CD14-positive monocyte (primary cell): ENCODE results near the gene MLLT10. TPM values are rescaled to one million over a fixed set of nuclear protein-coding genes. Genes with fewer than 3 reads are reported as not detected.

Experiments used
- DNase-seq, 3 donors: peaks; one replicate each; pipeline ENCODE4 v3.0.0-alpha.2; 2011 to 2022
- H2AFZ ChIP-seq: 2 replicates; pipeline ENCODE4 v1.6.0; 2012; ENCODE audit warnings: mild to moderate bottlenecking, low read depth, low read length, inconsistent platforms; ENCODE audit not compliant: insufficient read depth, poor library complexity, severe bottlenecking
- H3K27ac ChIP-seq, 2 donors: 1 replicate in 1 of 2; 2 replicates in 1 of 2; pipeline ENCODE4 v1.5.1; 2012 to 2013; ENCODE audit warnings: low read length in 2 of 2, control low read depth in 1 of 2, inconsistent platforms in 1 of 2, low read depth in 1 of 2, mild to moderate bottlenecking in 1 of 2
- H3K27me3 ChIP-seq, 2 donors: one replicate each; pipeline versions ENCODE4 v1.6.0 to v1.6.1; 2011 to 2013; ENCODE audit warnings: low read length in 2 of 2; ENCODE audit not compliant: control insufficient read depth in 2 of 2, insufficient read depth in 2 of 2
- H3K36me3 ChIP-seq, 2 donors: replicated peaks in 1 of 2; 1 replicate in 1 of 2; 2 replicates in 1 of 2; pipeline versions ENCODE4 v1.5.1 to v1.6.1; 2012 to 2013; ENCODE audit warnings: low read length in 2 of 2, control low read depth in 1 of 2, inconsistent platforms in 1 of 2, mild to moderate bottlenecking in 1 of 2; ENCODE audit not compliant: insufficient read depth in 2 of 2, control insufficient read depth in 1 of 2
- H3K4me1 ChIP-seq, 2 donors: 1 replicate in 1 of 2; 2 replicates in 1 of 2; pipeline versions ENCODE4 v1.5.1 to v1.6.1; 2012 to 2013; ENCODE audit warnings: low read length in 2 of 2, control low read depth in 1 of 2, inconsistent platforms in 1 of 2, mild to moderate bottlenecking in 1 of 2, moderate library complexity in 1 of 2; ENCODE audit not compliant: insufficient read depth in 2 of 2, control insufficient read depth in 1 of 2
- H3K4me2 ChIP-seq: replicated peaks from 2 replicates; pipeline ENCODE3; 2012; ENCODE audit warnings: low read length, moderate library complexity, mild to moderate bottlenecking; ENCODE audit not compliant: poor library complexity, severe bottlenecking; ENCODE audit errors: extremely low read depth
- H3K4me3 ChIP-seq, 3 experiments: fragments of 200-600 bp in 1 of 3; sonication (generic) in 1 of 3; replicated peaks in 1 of 3; 1 replicate in 2 of 3; 2 replicates in 1 of 3; pipeline ENCODE4 v1.5.1; 2011 to 2013; ENCODE audit warnings: low read length in 3 of 3, mild to moderate bottlenecking in 3 of 3, control low read depth in 2 of 3, low read depth in 2 of 3, inconsistent platforms in 1 of 3, moderate library complexity in 1 of 3
- H3K79me2 ChIP-seq: 2 replicates; pipeline ENCODE4 v1.6.0; 2012; ENCODE audit warnings: mild to moderate bottlenecking, control low read depth, inconsistent platforms, low read length, moderate library complexity; ENCODE audit not compliant: insufficient read depth
- H3K9ac ChIP-seq: 2 replicates; pipeline ENCODE4 v1.6.0; 2017; ENCODE audit warnings: low read length, mild to moderate bottlenecking; ENCODE audit not compliant: insufficient read depth, poor library complexity, severe bottlenecking
- H3K9me3 ChIP-seq, 2 donors: replicated peaks in 1 of 2; 1 replicate in 1 of 2; 2 replicates in 1 of 2; pipeline versions ENCODE4 v1.5.1 to v1.6.1; 2012 to 2013; ENCODE audit warnings: low read length in 2 of 2, control low read depth in 1 of 2; ENCODE audit not compliant: control insufficient read depth in 1 of 2, insufficient read depth in 1 of 2
- H4K20me1 ChIP-seq: 2 replicates; pipeline ENCODE4 v1.6.0; 2012; ENCODE audit warnings: mild to moderate bottlenecking, low read length, control low read depth, moderate library complexity; ENCODE audit not compliant: insufficient read depth
- H3K27ac Mint-ChIP-seq, 7 donors: one replicate each; pipeline ENCODE4 v1.8.0; 2020; ENCODE audit warnings: mild to moderate bottlenecking in 7 of 7, mixed read lengths in 7 of 7, moderate library complexity in 6 of 7, inconsistent platforms in 2 of 7
- H3K27me3 Mint-ChIP-seq, 3 donors: one replicate each; pipeline ENCODE4 v1.8.0; 2021 to 2022; ENCODE audit warnings: low read depth in 3 of 3, mild to moderate bottlenecking in 3 of 3, mixed read lengths in 3 of 3, moderate library complexity in 3 of 3, inconsistent platforms in 1 of 3
- H3K36me3 Mint-ChIP-seq, 2 donors: one replicate each; pipeline ENCODE4 v1.8.0; 2020; ENCODE audit warnings: mixed read lengths in 2 of 2, inconsistent platforms in 1 of 2, mild to moderate bottlenecking in 1 of 2
- H3K4me1 Mint-ChIP-seq: one replicate; pipeline ENCODE4 v1.8.0; 2020; ENCODE audit warnings: mild to moderate bottlenecking, mixed read lengths
- H3K4me3 Mint-ChIP-seq, 2 donors: one replicate each; pipeline ENCODE4 v1.8.0; 2020; ENCODE audit warnings: mild to moderate bottlenecking in 2 of 2, mixed read lengths in 2 of 2, moderate library complexity in 1 of 2
- H3K9me3 Mint-ChIP-seq, 7 donors: one replicate each; pipeline ENCODE4 v1.8.0; 2020 to 2022; ENCODE audit warnings: mixed read lengths in 7 of 7, mild to moderate bottlenecking in 6 of 7, moderate library complexity in 6 of 7, inconsistent platforms in 2 of 7
- CTCF ChIP-seq: fragments of 200-600 bp; IDR thresholded peaks from one replicate; pipeline ENCODE4 v1.8.0; 2022; ENCODE audit warnings: antibody characterized with exemption, mild to moderate bottlenecking
- WGBS: methylation state at CpG from one replicate; pipeline ENCODE4 v1.1.5; 2013; ENCODE audit warnings: missing lambda C conversion rate; ENCODE audit not compliant: insufficient coverage; 5-methylcytosine and 5-hydroxymethylcytosine counted together
- intact Hi-C, 2 donors: fragments of 100-400 bp; cut with micrococcal nuclease; formaldehyde crosslinking; loops; one replicate each; pipeline versions ENCODE4 v1.15.0 to v1.15.1; 2023
- polyA plus RNA-seq, 3 donors: library from polyadenylated mRNA; depleted of rRNA in 1 of 3; unstranded in 2 of 3; stranded (reverse) in 1 of 3; fragments of 300-500 nt in 2 of 3; fragments of >200 nt in 1 of 3; fragmentation: Illumina TruSeq in 2 of 3; gene quantifications; 1 replicate in 2 of 3; 2 replicates in 1 of 3; pipeline ENCODE4 v1.2.3, GENCODE V29; 2012 to 2021

Gene MLLT10
- polyA plus RNA-seq, 3 donors = 4.9 to 39.1 (median 7.5) TPM

GRCh38 chr10:21501091-21501490 lies 32.9 kb upstream of the MLLT10 start:
- no peaks in the 10 kb centered on the region for H3K79me2 ChIP-seq
- H3K4me1 ChIP-seq = peaks cover 25 to 29% of the 10 kb centered on the region in 2 donors
- H3K4me1 Mint-ChIP-seq = peaks cover 22% of the 10 kb centered on the region
- intact Hi-C loops = loop anchor here (5.0 to 10.0 kb wide), 2 partner anchors 234 to 1486 kb away; no protein-coding TSS in a partner anchor
- 98% methylated on average over 4 of the region's 5 CpGs for WGBS
- no peaks in the 10 kb centered on the region for H4K20me1 ChIP-seq
- H3K27me3 Mint-ChIP-seq = peaks cover 44 to 68% (median 61%) of the 10 kb centered on the region in 3 donors
- no peak overlapping the region for H3K9ac ChIP-seq
- no peak for DNase-seq
- peak overlapping the region in 1 of 2 donors; percentile 39 for H3K4me3 Mint-ChIP-seq
- no peak overlapping the region for H3K27ac ChIP-seq
- no peak for TF ChIP-seq CTCF
- H3K36me3 ChIP-seq = no peaks in the 10 kb centered on the region
- peaks cover 3 to 6% of the 10 kb centered on the region in 2 donors for H3K36me3 Mint-ChIP-seq
- H3K4me3 ChIP-seq = no peak overlapping the region
- H3K27ac Mint-ChIP-seq = no peak overlapping the region
- H2AFZ ChIP-seq = no peak overlapping the region
- no peak overlapping the region for H3K4me2 ChIP-seq
- H3K27me3 ChIP-seq = peaks cover 28 to 64% of the 10 kb centered on the region in 2 donors
- peaks cover 0 to 6% of the 10 kb centered on the region in 2 donors for H3K9me3 ChIP-seq
- H3K9me3 Mint-ChIP-seq = peaks cover 0 to 10% (median 6%) of the 10 kb centered on the region in 7 donors

- Mint-ChIP-seq H3K9me3 (peaks cover 0 to 10% (median 6%) of the 10 kb centered on the region in 7 donors), H3K4me1 (peaks cover 28% of the 10 kb centered on the region), H3K4me3 (no peak overlapping the region), H3K27ac (no peak overlapping the region), H3K36me3 (peaks cover 3 to 6% of the 10 kb centered on the region in 2 donors), H3K27me3 (peaks cover 48 to 64% (median 60%) of the 10 kb centered on the region in 3 donors)
- TF ChIP-seq CTCF = no peak
- Histone ChIP-seq H3K36me3 (no peaks in the 10 kb centered on the region), H3K79me2 (no peaks in the 10 kb centered on the region), H3K27ac (no peak overlapping the region), H3K4me2 (no peak overlapping the region), H3K9ac (no peak overlapping the region), H3K9me3 (peaks cover 0 to 6% of the 10 kb centered on the region in 2 donors), H3K4me1 (peaks cover 18 to 25% of the 10 kb centered on the region in 2 donors), H3K27me3 (peaks cover 28 to 60% of the 10 kb centered on the region in 2 donors), H3K4me3 (no peak overlapping the region), H2AFZ (no peak overlapping the region), H4K20me1 (no peaks in the 10 kb centered on the region)
- intact Hi-C loops = loop anchor here (5.0 to 10.0 kb wide), 2 partner anchors 233 to 1485 kb away; no protein-coding TSS in a partner anchor
- no peak for DNase-seq
- WGBS = no CpG with 5 or more reads among the region's 2 CpGs
Measured at GRCh38 chr10:21501731-21502347, 32.2 kb upstream of the MLLT10 start.
